Mesenchymal stem cell (in vitro differentiated cells and primary cell): ENCODE data around the gene CDH23.

Experiments
- DNase-seq: peaks from one replicate; pipeline ENCODE4 v3.0.0-alpha.2; 2013
- H2AFZ ChIP-seq: one replicate; pipeline ENCODE4 v1.6.1; 2013; ENCODE audit warnings: low read depth, mild to moderate bottlenecking, control low read depth, inconsistent platforms, low read length, moderate library complexity
- H2AK5ac ChIP-seq: 2 replicates; pipeline ENCODE4 v1.6.1; 2013; ENCODE audit warnings: low read length, moderate library complexity, mild to moderate bottlenecking, inconsistent platforms; ENCODE audit not compliant: severe bottlenecking
- H2BK120ac ChIP-seq: one replicate; pipeline ENCODE4 v1.6.1; 2013; ENCODE audit warnings: low read depth, mild to moderate bottlenecking, inconsistent platforms, low read length, moderate library complexity
- H2BK12ac ChIP-seq, 2 experiments: one replicate each; pipeline ENCODE4 v1.6.1; 2013; ENCODE audit warnings: inconsistent platforms in 2 of 2, low read length in 2 of 2, mild to moderate bottlenecking in 2 of 2, moderate library complexity in 2 of 2, control low read depth in 1 of 2
- H2BK15ac ChIP-seq: one replicate; pipeline ENCODE4 v1.6.1; 2013; ENCODE audit warnings: mild to moderate bottlenecking, low read depth, inconsistent platforms; ENCODE audit not compliant: poor library complexity, severe bottlenecking
- H2BK5ac ChIP-seq: 2 replicates; pipeline ENCODE4 v1.6.1; 2013; ENCODE audit warnings: low read depth, mild to moderate bottlenecking, low read length, control low read depth, inconsistent platforms; ENCODE audit not compliant: poor library complexity, severe bottlenecking
- H3K14ac ChIP-seq, 2 experiments: one replicate each; pipeline ENCODE4 v1.6.1; 2013; ENCODE audit warnings: inconsistent platforms in 2 of 2, low read length in 2 of 2, control low read depth in 1 of 2, mild to moderate bottlenecking in 1 of 2, moderate library complexity in 1 of 2
- H3K18ac ChIP-seq, 2 experiments: one replicate each; pipeline ENCODE4 v1.6.1; 2013; ENCODE audit warnings: inconsistent platforms in 2 of 2, low read length in 2 of 2, control low read depth in 1 of 2, low read depth in 1 of 2, mild to moderate bottlenecking in 1 of 2
- H3K23ac ChIP-seq, 2 experiments: one replicate each; pipeline ENCODE4 v1.6.1; 2013; ENCODE audit warnings: inconsistent platforms in 2 of 2, low read length in 2 of 2, mild to moderate bottlenecking in 2 of 2, moderate library complexity in 2 of 2, control low read depth in 1 of 2
- H3K27ac ChIP-seq: 2 replicates; pipeline ENCODE4 v1.5.1; 2013; ENCODE audit warnings: mild to moderate bottlenecking, moderate library complexity, low read length, control low read depth, inconsistent platforms; ENCODE audit not compliant: poor library complexity, severe bottlenecking
- H3K27me3 ChIP-seq, 2 experiments: 2 replicates each; pipeline versions ENCODE4 v1.6.1 to v1.7.0; 2013; ENCODE audit warnings: low read length in 2 of 2, mild to moderate bottlenecking in 2 of 2, moderate library complexity in 2 of 2, control low read depth in 1 of 2, inconsistent platforms in 1 of 2; ENCODE audit not compliant: control insufficient read depth in 1 of 2, insufficient read depth in 1 of 2
- H3K36me3 ChIP-seq, 2 experiments: 2 replicates each; pipeline versions ENCODE4 v1.6.1 to v1.7.0; 2013; ENCODE audit warnings: low read length in 2 of 2, control low read depth in 1 of 2, inconsistent platforms in 1 of 2, low read depth in 1 of 2, mild to moderate bottlenecking in 1 of 2; ENCODE audit not compliant: insufficient read depth in 2 of 2, control insufficient read depth in 1 of 2
- H3K4ac ChIP-seq, 2 experiments: one replicate each; pipeline ENCODE4 v1.6.1; 2013; ENCODE audit warnings: inconsistent platforms in 2 of 2, low read length in 2 of 2, mild to moderate bottlenecking in 2 of 2, moderate library complexity in 2 of 2, control low read depth in 1 of 2, low read depth in 1 of 2
- H3K4me1 ChIP-seq: 2 replicates; pipeline ENCODE4 v1.6.1; 2013; ENCODE audit warnings: low read depth, low read length, control low read depth; ENCODE audit not compliant: control insufficient read depth, insufficient read depth
- H3K4me2 ChIP-seq: 2 replicates; pipeline ENCODE4 v1.6.1; 2013; ENCODE audit warnings: low read length, mild to moderate bottlenecking, inconsistent platforms; ENCODE audit not compliant: poor library complexity, severe bottlenecking
- H3K4me3 ChIP-seq, 2 experiments: 2 replicates each; pipeline versions ENCODE4 v1.5.1 to v1.7.0; 2013; ENCODE audit warnings: low read length in 2 of 2, mild to moderate bottlenecking in 2 of 2, control low read depth in 1 of 2, low read depth in 1 of 2; ENCODE audit not compliant: insufficient read depth in 1 of 2
- H3K79me1 ChIP-seq: replicated peaks from 2 replicates; pipeline ENCODE4 v1.6.1; 2013; ENCODE audit warnings: mild to moderate bottlenecking, control low read depth, low read length, inconsistent platforms; ENCODE audit not compliant: poor library complexity, severe bottlenecking
- H3K9ac ChIP-seq: 2 replicates; pipeline ENCODE4 v1.7.0; 2013; ENCODE audit warnings: mild to moderate bottlenecking, low read length, moderate library complexity
- H3K9me3 ChIP-seq: 2 replicates; pipeline ENCODE4 v1.7.0; 2013; ENCODE audit warnings: mild to moderate bottlenecking, low read length; ENCODE audit not compliant: control insufficient read depth
- H4K8ac ChIP-seq: one replicate; pipeline ENCODE4 v1.6.1; 2013; ENCODE audit warnings: inconsistent platforms, mild to moderate bottlenecking, low read length, moderate library complexity
- H4K91ac ChIP-seq: one replicate; pipeline ENCODE4 v1.6.1; 2013; ENCODE audit warnings: mild to moderate bottlenecking, low read length, inconsistent platforms
- WGBS: methylation state at CpG from one replicate; pipeline ENCODE4 v1.1.7; 2013; ENCODE audit warnings: mixed read lengths; 5-methylcytosine and 5-hydroxymethylcytosine counted together

The CDH23 gene

GRCh38 chr10:71526653-71527052 lies 129.9 kb downstream of the CDH23 start:
- Histone ChIP-seq H3K9me3 (no peaks in the 10 kb centered on the region), H2AFZ (no peak overlapping the region), H2BK120ac (no peak overlapping the region), H4K8ac (no peak overlapping the region), H3K9ac (no peak overlapping the region), H3K36me3 (no peaks in the 10 kb centered on the region), H3K4me3 (no peak overlapping the region), H2BK5ac (no peak overlapping the region), H3K27ac (no peak overlapping the region), H2BK12ac (no peak overlapping the region), H3K4me2 (no peak overlapping the region), H3K14ac (no peak overlapping the region), H2AK5ac (no peak overlapping the region), H3K79me1 (no peaks in the 10 kb centered on the region), H4K91ac (no peak overlapping the region), H3K23ac (no peak overlapping the region), H3K27me3 (peaks cover 46 to 65% of the 10 kb centered on the region in 2 experiments), H2BK15ac (no peak overlapping the region), H3K4ac (no peak overlapping the region), H3K4me1 (peaks cover 9% of the 10 kb centered on the region), H3K18ac (no peak overlapping the region)
- 90% methylated on average over 11 of the region's 11 CpGs for WGBS
- no peak for DNase-seq

GRCh38 chr10:71527135-71527534 lies 130.4 kb downstream of the CDH23 start:
- Histone ChIP-seq H4K8ac (no peak overlapping the region), H3K4me1 (peaks cover 9% of the 10 kb centered on the region), H3K4me2 (no peak overlapping the region), H2AFZ (no peak overlapping the region), H3K14ac (no peak overlapping the region), H2BK5ac (no peak overlapping the region), H4K91ac (no peak overlapping the region), H2BK120ac (no peak overlapping the region), H3K4me3 (no peak overlapping the region), H2AK5ac (no peak overlapping the region), H3K18ac (no peak overlapping the region), H3K9me3 (no peaks in the 10 kb centered on the region), H3K79me1 (no peaks in the 10 kb centered on the region), H3K27ac (no peak overlapping the region), H3K9ac (no peak overlapping the region), H3K23ac (no peak overlapping the region), H2BK12ac (no peak overlapping the region), H3K27me3 (peaks cover 44 to 63% of the 10 kb centered on the region in 2 experiments), H3K4ac (no peak overlapping the region), H2BK15ac (no peak overlapping the region), H3K36me3 (no peaks in the 10 kb centered on the region)
- no peak for DNase-seq
- 72% methylated on average over 12 of the region's 12 CpGs for WGBS

GRCh38 chr10:71528371-71529206 lies 131.9 kb downstream of the CDH23 start:
- Histone ChIP-seq H3K4me3 (no peak overlapping the region), H2BK5ac (no peak overlapping the region), H3K36me3 (no peaks in the 10 kb centered on the region), H3K4ac (no peak overlapping the region), H2BK12ac (no peak overlapping the region), H3K27me3 (peaks cover 30 to 55% of the 10 kb centered on the region in 2 experiments), H3K9ac (no peak overlapping the region), H2BK15ac (no peak overlapping the region), H3K79me1 (no peaks in the 10 kb centered on the region), H3K27ac (no peak overlapping the region), H2BK120ac (no peak overlapping the region), H3K4me1 (peaks cover 9% of the 10 kb centered on the region), H3K9me3 (no peaks in the 10 kb centered on the region), H2AFZ (no peak overlapping the region), H4K8ac (no peak overlapping the region), H3K23ac (no peak overlapping the region), H3K4me2 (no peak overlapping the region), H3K14ac (no peak overlapping the region), H2AK5ac (no peak overlapping the region), H3K18ac (no peak overlapping the region), H4K91ac (no peak overlapping the region)
- DNase-seq, result no peak
- 74% methylated on average over 17 of the region's 17 CpGs for WGBS

GRCh38 chr10:71529207-71529827 lies 132.6 kb downstream of the CDH23 start:
- Histone ChIP-seq H3K27ac (no peak overlapping the region), H3K18ac (no peak overlapping the region), H2BK15ac (no peak overlapping the region), H3K4me3 (no peak overlapping the region), H2AK5ac (no peak overlapping the region), H3K4ac (no peak overlapping the region), H3K23ac (no peak overlapping the region), H3K4me1 (peaks cover 9% of the 10 kb centered on the region), H2AFZ (no peak overlapping the region), H3K9ac (no peak overlapping the region), H3K79me1 (no peaks in the 10 kb centered on the region), H2BK5ac (no peak overlapping the region), H3K9me3 (no peaks in the 10 kb centered on the region), H3K4me2 (no peak overlapping the region), H4K8ac (no peak overlapping the region), H3K14ac (no peak overlapping the region), H4K91ac (no peak overlapping the region), H3K36me3 (no peaks in the 10 kb centered on the region), H2BK120ac (no peak overlapping the region), H3K27me3 (peaks cover 23 to 53% of the 10 kb centered on the region in 2 experiments), H2BK12ac (no peak overlapping the region)
- no peak for DNase-seq
- WGBS, result 77% methylated on average over 8 of the region's 11 CpGs
